Colon (tissue), 2 donors: ENCODE results near the gene SAA4.
"Not testable (repeated sequence)": the region's sequence is repeated elsewhere in the genome, so short reads cannot be mapped to it uniquely, and the experiment has no call there.

Source experiments
- FAIRE-seq: peaks from 2 replicates; lab custom pipeline; 2012; peaks lifted over from hg19 to GRCh38; lab: Jason Lieb, UNC
- donor health status: control.
- donor health status: control.

SAA4 gene, protein sequence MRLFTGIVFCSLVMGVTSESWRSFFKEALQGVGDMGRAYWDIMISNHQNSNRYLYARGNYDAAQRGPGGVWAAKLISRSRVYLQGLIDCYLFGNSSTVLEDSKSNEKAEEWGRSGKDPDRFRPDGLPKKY

DNA sequence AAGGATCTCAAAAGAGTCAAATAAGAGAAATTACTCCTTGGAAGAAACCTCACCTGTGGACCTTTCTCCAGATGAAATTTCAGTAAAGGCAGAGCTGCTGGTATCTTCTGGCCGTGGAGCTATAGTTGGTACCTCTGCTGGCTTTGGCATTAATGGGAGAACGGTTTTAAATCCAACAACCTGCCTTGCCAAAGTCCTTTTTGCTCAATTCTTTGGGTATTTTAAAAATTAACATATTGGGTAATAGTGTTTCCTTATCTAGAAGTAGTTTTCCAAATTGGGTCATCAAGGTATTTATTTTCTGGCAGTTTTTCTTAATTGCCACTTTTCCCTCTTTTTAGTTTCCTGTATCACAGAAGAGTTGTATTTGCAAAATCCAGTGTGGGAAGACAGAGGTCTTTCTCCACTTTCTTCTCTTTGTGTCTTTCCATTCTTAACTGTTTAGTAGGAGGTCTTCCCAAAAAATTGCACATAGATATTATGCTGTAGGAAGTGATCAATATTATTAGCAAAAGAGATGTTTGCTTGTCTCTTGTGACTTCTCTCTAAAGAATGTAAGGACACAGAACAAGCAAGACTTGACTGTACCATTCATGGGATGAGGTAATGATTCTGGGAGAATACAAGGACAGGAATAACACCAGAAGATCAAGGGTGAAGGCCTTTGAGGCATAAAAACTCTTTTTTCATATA lies at the start of gene SAA4:
Gene SAA4, minus strand, starts transcription at position 139 of the 693 bp plus-strand sequence. CDS start 876 bp downstream, outside the sequence.
- no peak for FAIRE-seq

DNA sequence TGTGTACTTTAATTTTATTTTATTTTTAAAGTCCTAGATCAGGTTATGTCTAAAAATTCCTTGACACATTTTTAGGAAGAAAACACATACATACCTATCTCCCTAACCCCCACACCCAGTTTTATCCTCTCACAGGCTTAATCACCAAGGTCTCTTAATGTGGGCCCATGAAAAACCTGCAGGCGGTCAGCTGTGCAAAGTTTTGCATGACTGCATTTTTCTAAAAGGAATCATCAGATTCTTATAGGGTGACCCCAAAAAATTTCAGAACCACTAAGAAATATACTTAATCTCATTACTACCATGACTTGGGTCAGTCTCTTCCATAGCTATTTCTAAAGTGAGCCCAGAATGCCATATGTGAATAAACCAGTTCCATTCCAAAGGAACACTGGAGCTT lies 49.2 kb upstream of the SAA4 start:
- no peak for FAIRE-seq

DNA sequence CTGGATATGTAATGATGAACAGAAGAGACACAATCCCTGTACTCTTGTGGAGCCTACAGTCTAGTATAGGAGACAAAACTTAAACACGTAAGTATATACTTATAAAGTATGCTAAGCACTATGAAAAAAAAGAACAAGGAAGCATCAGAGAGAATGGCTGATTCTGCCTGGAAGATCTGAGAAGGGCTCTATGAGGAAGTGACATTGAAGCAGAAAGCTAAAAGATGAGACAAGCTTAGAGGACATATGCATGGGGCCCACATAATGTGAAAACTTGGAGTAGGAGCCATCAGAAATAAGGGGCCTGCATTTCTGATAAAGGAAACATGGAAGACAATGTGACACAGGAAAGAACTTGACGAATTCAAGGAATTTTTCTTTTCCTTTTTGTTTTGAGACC lies 46.0 kb upstream of the SAA4 start:
- no peak for FAIRE-seq

DNA sequence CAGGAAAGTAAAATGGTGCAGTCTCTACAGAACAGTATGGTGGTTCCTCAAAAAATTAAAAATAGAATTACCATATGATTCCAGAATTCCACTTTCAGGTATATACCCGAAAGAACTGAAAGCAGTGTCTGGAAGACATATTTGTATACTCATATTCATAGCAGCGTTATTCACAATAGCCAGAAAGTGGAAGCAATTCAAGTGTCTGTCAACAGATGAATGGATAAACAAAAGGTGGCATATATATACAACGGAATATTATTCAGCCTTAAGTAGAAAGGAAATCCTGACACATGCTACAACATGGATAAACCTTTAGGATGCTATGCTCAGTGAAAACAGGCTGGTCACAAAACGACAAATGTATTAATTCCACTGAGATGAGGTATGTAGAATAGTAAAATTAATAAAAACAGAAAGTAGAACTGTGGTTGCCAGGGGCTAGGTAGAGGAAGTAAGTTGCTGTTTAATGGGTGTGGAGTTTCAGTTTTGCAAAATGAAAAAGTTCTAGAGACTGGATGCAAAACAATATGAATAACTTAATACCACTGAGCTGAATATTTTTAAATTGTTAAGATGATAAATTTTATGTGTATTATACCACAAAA lies 43.9 kb upstream of the SAA4 start:
- no peak for FAIRE-seq

DNA sequence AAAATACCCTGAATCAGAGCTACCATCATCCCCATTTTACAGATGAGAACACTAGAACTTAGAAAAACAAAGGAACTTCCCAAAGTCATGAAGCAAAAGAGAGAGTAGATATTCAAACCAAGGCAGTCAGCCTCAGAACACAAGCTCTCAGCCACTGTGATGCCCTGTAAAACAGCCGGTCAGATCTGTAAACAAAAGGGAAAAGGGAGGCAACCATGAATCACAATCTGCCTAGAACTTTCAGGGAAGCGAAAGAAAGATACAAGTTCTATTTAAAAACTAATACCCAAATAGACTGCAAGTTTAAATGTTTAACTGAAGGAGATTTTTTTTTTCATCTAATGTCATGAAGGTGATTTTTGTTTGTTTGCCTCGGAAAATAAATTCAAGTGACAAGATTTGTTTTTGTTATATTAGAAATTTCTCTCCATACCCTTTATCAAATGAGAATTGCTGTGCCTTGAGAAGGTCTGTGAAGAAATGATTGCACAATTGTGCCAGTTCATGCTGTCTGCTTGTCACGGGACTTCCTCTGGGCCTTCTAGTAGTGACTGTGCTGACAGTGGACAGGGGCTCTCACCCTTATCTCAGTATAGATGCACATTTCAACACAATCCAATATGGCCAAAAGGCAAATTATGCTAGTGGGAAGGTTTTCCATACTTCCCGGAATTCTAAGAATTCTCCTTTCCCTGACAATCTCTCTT lies 41.1 kb upstream of the SAA4 start:
- FAIRE-seq = no peak

DNA sequence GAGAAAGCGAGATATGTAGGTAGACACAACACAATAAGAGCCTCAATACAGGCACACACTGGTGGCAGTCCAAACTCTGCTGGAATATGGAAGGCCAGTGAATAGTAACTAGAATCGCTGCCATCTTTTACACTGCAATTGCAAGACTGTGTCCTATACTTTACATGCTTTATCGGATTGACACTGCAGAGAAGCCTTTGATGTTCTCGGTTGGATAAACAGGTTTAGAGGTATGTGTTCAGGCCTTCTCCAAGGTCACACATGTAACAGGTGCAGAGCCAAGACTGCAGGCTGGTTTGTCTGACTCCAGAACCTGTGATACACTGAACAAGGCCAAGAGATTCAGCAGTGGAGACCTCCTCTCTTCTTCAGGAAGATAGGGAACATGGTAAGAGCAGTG lies 34.6 kb upstream of the SAA4 start:
- no peak for FAIRE-seq

DNA sequence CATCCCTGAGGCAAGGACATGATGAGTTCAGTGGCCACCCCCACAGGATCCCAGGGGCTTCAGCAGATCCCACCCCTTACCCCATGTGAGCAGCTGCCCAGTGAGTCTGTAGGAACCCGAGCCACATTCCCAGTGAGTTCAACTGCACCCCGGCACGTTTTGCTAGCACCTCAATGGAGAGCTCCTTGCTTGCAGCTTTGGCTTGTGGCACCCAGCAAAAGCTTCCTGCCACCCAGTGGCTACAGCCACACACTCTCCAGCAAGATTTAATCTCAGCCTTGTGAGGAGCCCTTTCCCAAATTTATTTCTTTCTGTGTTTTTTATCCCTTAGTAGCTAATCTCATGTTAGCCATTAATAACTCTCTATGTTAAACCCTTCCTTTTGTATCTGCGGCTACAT lies 33.5 kb upstream of the SAA4 start:
- FAIRE-seq = no peak

DNA sequence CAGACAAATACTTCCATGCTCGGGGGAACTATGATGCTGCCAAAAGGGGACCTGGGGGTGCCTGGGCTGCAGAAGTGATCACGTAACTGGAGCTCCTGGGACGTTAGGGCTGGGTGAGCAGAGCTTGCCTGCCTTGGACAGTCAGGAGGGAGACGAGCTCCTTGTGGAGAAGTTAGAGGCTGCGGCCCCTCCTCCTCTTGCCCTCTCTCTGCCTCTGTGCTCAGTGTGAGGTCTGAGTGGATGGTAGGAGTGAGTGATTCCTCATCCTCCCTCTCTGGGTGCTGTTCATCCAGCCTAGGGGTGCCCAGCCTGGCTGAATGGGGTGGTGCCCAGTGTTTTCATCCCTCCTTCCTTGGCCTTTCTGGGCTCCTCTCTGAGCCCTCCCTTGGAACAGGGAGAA lies 32.6 kb upstream of the SAA4 start:
- FAIRE-seq = not testable (repeated sequence)

DNA sequence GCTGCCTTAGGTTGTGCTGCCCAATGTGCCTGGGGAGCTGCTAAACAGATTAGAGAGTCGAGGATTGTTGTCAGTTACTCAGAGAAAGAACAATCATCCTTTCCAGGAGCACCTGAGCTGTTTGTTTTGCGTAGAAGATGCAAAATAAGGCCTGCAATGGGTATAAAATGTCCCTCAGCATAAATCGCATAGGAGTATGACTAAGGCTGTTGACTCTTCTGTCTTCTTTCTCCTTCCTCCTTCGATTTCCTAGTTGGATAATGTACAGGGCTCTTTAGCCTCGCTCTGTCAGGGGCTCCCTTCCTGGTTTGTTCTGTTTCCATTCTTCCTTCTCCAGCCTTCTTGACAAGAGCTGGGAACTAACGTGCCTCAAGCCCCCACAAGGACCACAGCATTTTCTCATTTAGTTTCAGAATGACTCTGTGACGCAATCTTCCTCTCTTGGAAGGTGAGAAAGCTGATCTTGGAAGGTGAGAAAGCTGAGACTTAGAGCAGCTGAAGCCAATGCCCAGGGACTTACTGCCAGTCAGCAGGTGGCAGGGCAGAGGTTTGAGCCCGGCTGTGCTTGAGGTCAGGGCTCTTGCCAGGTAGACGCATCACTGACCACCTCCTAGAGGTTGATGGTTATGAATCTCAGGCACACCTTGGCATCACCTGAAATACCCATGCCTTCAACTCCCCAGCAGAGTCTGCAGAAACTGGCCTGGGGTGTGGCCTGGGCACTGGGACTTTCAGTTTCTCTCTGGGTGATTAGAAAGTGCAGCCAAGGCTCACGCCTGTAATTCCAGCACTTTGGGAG lies 30.9 kb upstream of the SAA4 start:
- not testable (repeated sequence) for FAIRE-seq

DNA sequence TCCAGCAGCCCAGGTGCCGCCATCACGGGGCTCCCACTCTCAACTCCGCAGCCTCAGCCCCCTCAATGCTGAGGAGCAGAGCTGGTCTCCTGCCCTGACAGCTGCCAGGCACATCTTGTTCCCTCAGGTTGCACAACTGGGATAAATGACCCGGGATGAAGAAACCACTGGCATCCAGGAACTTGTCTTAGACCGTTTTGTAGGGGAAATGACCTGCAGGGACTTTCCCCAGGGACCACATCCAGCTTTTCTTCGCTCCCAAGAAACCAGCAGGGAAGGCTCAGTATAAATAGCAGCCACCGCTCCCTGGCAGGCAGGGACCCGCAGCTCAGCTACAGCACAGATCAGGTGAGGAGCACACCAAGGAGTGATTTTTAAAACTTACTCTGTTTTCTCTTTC lies 29.3 kb upstream of the SAA4 start, which contains the start of gene SAA1:
Gene SAA1, plus strand, starts transcription at position 316 of the 400 bp plus-strand sequence. CDS start 624 bp downstream, outside the sequence.
- FAIRE-seq = no peak

DNA sequence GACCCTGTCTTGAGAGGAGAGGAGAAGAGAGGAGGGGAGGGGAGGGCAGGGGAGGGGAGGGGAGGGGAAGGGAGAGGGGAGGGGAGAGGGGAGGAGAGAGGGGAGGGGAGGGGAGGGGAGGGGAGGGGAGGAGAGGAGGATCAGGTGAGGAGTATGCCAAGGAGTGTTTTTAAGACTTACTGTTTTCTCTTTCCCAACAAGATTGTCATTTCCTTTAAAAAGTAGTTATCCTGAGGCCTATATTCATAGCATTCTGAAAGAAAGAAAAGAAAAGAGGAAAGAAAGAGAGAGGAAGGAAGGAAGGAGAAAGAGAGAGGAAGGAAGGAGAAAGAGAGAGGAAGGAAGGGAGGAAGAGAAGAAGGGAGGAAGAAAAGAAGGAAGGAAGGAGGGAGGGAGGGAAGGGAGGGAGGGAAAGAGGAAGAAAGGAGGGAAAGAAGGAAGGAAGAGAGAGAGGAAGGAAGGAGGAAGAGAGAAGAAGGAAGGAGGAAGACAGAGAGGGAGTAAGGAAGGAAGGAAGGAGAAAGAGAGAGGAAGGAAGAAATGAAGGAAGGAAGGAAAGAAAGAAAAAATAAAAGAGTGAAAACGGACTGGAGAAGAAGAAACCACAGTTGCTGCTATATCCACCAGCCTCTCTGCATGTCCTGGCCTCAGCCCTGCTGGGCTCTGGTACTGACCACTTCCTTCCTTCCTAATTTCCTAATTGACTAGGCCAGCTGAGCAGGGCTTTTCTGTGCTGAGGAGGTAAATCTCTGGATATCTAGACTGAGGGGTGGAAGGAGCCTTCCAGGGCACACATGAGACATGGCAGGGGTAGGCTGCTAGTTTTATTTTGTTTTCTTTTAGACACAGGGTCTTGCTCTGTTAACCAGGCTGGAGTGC lies 28.3 kb upstream of the SAA4 start:
- FAIRE-seq = no peak

DNA sequence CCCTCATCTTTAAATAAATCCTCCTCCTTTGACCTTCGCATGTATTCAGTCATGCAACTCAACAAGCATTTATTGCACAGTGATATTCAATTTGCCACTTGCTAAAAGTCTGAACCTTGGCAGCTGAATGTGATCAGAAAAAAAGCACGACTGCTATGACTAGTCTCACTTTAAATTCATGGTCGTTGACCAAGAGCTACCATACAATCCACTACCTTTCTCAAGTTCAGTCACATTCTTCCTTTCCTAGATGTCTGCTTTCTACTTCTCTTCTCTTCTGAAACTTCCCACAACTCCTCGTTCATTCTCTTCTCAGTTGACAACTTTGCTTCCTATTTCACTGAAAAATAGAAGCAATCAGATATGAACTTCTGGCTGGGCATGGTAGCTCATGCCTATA lies 27.4 kb upstream of the SAA4 start:
- FAIRE-seq = no peak

DNA sequence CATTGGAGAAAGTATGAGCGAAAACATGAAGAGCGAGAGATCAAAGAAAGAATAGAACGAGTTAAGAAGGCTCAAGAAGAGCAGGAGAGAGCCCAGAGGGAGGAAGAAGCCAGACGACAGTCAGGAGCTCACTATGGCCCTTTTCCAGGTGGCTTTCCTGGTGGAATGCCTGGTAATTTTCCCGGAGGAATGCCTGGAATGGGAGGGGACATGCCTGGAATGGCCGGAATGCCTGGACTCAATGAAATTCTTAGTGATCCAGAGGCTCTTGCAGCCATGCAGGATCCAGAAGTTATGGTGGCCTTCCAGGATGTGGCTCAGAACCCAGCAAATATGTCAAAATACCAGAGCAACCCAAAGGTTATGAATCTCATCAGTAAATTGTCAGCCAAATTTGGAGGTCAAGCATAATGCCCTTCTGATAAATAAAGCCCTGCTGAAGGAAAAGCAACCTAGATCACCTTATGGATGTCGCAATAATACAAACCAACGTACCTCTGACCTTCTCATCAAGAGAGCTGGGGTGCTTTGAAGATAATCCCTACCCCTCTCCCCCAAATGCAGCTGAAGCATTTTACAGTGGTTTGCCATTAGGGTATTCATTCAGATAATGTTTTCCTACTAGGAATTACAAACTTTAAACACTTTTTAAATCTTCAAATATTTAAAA lies 26.2 kb upstream of the SAA4 start:
- FAIRE-seq = not testable (repeated sequence)

DNA sequence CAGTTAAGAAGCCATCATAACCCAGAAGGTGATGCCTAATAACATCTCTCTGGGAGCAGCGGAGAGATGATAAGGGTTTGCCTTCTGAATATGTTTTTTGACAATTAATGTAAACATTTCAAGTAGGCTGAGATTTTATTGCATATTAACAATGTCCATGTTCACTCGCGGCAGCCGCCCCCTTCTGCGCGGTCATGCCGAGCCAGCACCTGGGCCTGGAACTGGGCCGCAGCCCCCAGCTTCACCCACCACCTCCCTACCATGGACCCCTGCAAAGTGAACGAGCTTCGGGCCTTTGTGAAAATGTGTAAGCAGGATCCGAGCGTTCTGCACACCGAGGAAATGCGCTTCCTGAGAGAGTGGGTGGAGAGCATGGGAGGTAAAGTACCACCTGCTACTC lies 25.1 kb upstream of the SAA4 start:
- FAIRE-seq = no peak

DNA sequence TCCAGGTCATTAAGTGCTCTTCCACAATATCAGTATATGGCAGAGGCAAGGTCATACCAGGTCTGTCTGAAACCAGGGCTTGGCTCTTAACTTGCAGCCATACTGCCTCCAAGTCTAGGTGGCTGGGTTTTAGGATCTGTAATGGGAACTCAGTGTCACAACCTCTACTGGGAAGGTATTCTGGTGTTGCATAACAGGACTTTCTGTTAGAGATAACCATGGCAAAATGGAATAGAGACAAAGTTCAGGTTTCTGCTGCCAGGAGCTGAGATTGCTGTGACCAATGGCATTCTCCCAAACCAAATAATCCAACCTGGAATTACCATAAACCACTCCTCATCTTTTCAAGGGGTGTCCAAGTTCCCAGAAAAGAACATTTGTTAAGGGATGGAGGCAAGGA lies 22.7 kb upstream of the SAA4 start:
- FAIRE-seq = no peak

DNA sequence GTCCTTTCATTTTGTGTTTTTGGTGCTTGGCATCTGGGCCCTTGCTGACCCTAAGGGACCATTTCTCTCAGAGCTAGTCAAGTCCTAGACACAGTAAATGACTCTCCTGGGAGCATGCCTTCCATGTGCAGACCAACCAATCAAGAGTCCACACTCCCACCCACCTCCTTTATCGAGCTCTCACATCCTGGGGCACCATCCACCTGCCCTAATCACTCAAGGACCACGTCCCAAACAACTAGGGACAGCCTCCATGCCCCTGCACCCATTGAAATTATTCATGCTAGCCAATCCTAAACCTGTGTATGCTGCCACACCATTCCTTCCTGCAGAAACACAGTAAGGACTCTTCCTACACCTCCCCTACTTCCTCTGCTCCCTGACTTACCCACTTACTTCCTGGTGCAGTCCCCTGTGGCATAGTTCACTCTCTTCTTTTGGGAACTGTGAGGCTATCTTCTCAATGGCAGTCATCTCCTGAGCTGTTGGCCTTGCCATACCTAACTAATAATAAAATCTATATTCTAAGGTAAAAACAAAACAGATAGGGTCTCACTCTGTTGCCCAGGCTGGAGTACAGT lies 18.3 kb upstream of the SAA4 start:
- no peak for FAIRE-seq

DNA sequence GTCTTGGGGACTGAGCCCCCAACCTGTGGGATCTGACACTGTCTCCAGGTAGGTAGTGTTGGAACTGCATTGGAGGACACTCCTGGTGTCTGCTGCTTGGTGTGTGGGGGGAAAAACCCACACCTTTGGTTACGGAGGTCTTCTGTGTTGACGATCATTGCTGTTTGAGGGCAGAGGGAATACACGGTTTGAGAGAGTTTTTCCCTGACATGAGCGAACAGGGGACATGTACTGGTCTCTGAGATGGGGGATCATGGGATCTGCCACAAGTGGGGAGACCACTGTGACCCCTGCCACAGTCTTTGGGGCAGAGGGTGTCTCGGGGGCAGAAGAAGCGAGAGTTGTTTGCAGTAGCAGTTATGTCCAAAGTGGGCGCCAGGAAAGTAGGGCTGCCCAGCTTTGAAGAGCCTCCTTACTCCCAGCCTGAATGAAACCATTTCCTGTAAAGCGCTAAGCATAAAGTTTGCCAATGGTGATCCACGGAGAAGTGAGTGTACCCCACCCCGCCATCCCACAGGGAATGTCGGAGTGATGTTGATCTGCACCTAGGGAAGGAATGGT lies 17.3 kb upstream of the SAA4 start:
- no peak for FAIRE-seq

DNA sequence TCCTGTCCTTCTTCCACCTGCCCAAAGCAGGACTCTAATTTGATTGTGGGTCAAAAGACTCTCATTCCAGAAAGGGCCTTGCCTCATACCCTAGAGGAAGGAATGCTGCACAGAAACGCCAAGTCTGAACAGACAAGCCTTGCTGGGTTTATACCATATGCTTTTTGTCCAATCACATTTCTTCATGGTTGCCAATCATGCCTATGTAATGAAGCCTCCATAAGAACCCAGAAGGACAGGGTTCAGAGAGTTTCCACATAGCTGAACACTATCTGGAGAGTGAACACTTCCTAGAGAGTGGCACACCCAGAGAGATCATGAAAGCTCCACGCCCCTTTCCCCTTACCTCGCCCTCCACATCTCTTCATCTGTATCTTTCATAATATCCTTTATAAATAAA lies 16.6 kb upstream of the SAA4 start:
- no peak for FAIRE-seq

DNA sequence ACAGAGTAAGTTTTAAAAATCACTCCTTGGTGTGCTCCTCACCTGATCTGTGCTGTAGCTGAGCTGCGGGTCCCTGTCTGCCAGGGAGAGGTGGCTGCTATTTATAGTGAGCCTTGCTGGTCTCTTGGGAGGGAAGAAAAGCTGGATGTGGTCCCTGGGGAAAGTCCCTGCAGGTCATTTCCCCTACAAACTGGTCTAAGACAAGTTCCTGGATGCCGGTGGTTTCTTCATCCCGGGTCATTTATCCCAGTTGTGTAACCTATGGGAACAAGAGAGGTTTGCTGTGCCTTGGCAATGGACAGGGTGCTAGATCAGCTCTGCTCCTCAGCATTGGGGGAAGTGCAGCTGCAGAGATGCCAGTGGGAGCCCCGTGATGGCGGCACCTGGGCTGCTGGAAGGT lies 12.0 kb upstream of the SAA4 start, which contains the start of gene SAA2:
Gene SAA2, minus strand, starts transcription at position 108 of the 400 bp plus-strand sequence. CDS start 657 bp downstream, outside the sequence.
- no peak for FAIRE-seq

DNA sequence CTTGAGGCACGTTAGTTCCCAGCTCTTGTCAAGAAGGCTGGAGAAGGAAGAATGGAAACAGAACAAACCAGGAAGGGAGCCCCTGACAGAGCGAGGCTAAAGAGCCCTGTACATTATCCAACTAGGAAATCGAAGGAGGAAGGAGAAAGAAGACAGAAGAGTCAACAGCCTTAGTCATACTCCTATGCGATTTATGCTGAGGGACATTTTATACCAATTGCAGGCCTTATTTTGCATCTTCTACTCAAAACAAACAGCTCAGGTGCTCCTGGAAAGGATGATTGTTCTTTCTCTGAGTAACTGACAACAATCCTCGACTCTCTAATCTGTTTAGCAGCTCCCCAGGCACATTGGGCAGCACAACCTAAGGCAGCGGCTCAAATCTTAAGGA lies 10.6 kb upstream of the SAA4 start:
- not testable (repeated sequence) for FAIRE-seq
